ENCODE data around the gene BSCL2. TPM values are rescaled to one million over a fixed set of nuclear protein-coding genes. Genes with fewer than 3 reads are reported as not detected.

The BSCL2 gene
- total and polyA plus RNA-seq, 2 experiments from 2014 or later, result 49.2 to 78.7 TPM

- 93% methylated on average over 7 of the region's 7 CpGs for WGBS (ENCODE audit: low lambda C conversion rate, missing lambda C conversion rate)
- no peak overlapping the region for H3K27ac ChIP-seq
- no peaks in the 10 kb centered on the region for H3K9me3 ChIP-seq (ENCODE audit: low read depth)
- H3K79me2 ChIP-seq, result peaks cover 13% of the 10 kb centered on the region
- no peak overlapping the region for H3K4me3 ChIP-seq
- no peaks in the 10 kb centered on the region for H3K27me3 ChIP-seq
- no peaks in the 10 kb centered on the region for H3K9me2 ChIP-seq (replicated peaks; ENCODE audit: insufficient read depth)
- DNase-seq (ENCODE audit: low spot score), result no peak
- H3K4me1 ChIP-seq (ENCODE audit: insufficient read depth), result peaks cover 13% of the 10 kb centered on the region
- no peaks in the 10 kb centered on the region for H4K20me1 ChIP-seq (ENCODE audit: insufficient read depth, poor library complexity, severe bottlenecking)
- no peak overlapping the region for H3K4me2 ChIP-seq
- no peaks in the 10 kb centered on the region for H3K36me3 ChIP-seq (replicated peaks; ENCODE audit: insufficient read depth, low read depth)
- TF ChIP-seq CTCF (IDR thresholded peaks at IDR 0.05; ENCODE audit: poor library complexity) (no peak), EZH2phosphoT487 (IDR thresholded peaks at IDR 0.05; ENCODE audit: low read depth, severe bottlenecking, unreplicated experiment) (no peak), EZH2 (IDR thresholded peaks at IDR 0.05; ENCODE audit: borderline replicate concordance) (no peak)
- H2AFZ ChIP-seq, result no peak overlapping the region
Measured at GRCh38 chr11:62682518-62682917, 24.7 kb downstream of the BSCL2 start.

- no peaks in the 10 kb centered on the region for H3K36me3 ChIP-seq (replicated peaks; ENCODE audit: insufficient read depth, low read depth)
- H3K4me2 ChIP-seq, result no peak overlapping the region
- peak overlapping the region; percentile 29 for H2AFZ ChIP-seq
- H3K79me2 ChIP-seq, result peaks cover 23% of the 10 kb centered on the region
- H4K20me1 ChIP-seq (ENCODE audit: insufficient read depth, poor library complexity, severe bottlenecking), result no peaks in the 10 kb centered on the region
- H3K27me3 ChIP-seq, result no peaks in the 10 kb centered on the region
- H3K9me2 ChIP-seq (replicated peaks; ENCODE audit: insufficient read depth), result no peaks in the 10 kb centered on the region
- H3K9me3 ChIP-seq (ENCODE audit: low read depth), result no peaks in the 10 kb centered on the region
- H3K4me3 ChIP-seq, result no peak overlapping the region
- peak; percentile 78 for DNase-seq (ENCODE audit: low spot score)
- 65% methylated on average over 4 of the region's 4 CpGs for WGBS (ENCODE audit: low lambda C conversion rate, missing lambda C conversion rate)
- H3K27ac ChIP-seq, result no peak overlapping the region
- no peak for TF ChIP-seq EZH2phosphoT487 (IDR thresholded peaks at IDR 0.05; ENCODE audit: low read depth, severe bottlenecking, unreplicated experiment)
- TF ChIP-seq CTCF (IDR thresholded peaks at IDR 0.05; ENCODE audit: poor library complexity), result peak; percentile 40
- no peak for TF ChIP-seq EZH2 (IDR thresholded peaks at IDR 0.05; ENCODE audit: borderline replicate concordance)
- H3K4me1 ChIP-seq (ENCODE audit: insufficient read depth), result peaks cover 13% of the 10 kb centered on the region
Measured at GRCh38 chr11:62680825-62681240, 26.4 kb downstream of the BSCL2 start.

- Histone ChIP-seq H3K4me1 (ENCODE audit: insufficient read depth) (peaks cover 13% of the 10 kb centered on the region), H2AFZ (peak within 1 kb of the TSS; percentile 77), H3K4me2 (peak within 1 kb of the TSS; percentile 99), H4K20me1 (ENCODE audit: insufficient read depth, poor library complexity, severe bottlenecking) (no peaks in the 10 kb centered on the region), H3K27ac (peak within 1 kb of the TSS; percentile 88), H3K27me3 (no peaks in the 10 kb centered on the region), H3K9me2 (replicated peaks; ENCODE audit: insufficient read depth) (no peaks in the 10 kb centered on the region), H3K79me2 (peaks cover 32% of the 10 kb centered on the region), H3K9me3 (ENCODE audit: low read depth) (no peaks in the 10 kb centered on the region), H3K36me3 (replicated peaks; ENCODE audit: insufficient read depth, low read depth) (no peaks in the 10 kb centered on the region), H3K4me3 (peak within 1 kb of the TSS; percentile 78)
- peak; percentile 94 for DNase-seq (ENCODE audit: low spot score)
- TF ChIP-seq CTCF (IDR thresholded peaks at IDR 0.05; ENCODE audit: poor library complexity) (no peak), EZH2phosphoT487 (IDR thresholded peaks at IDR 0.05; ENCODE audit: low read depth, severe bottlenecking, unreplicated experiment) (no peak), EZH2 (IDR thresholded peaks at IDR 0.05; ENCODE audit: borderline replicate concordance) (no peak)
- WGBS (ENCODE audit: low lambda C conversion rate, missing lambda C conversion rate), result 12% methylated on average over 54 of the region's 55 CpGs
Measured at GRCh38 chr11:62678770-62679696, 28.2 kb downstream of the BSCL2 start, which contains the start of gene UBXN1. Gene UBXN1 (minus strand): TSS chr11:62679073. CDS start chr11:62678923, 150 bp downstream.
